ENCODE measurements around the gene EIF2A. TPM values are rescaled to one million over a fixed set of nuclear protein-coding genes. Genes with fewer than 3 reads are reported as not detected.

The EIF2A gene
- total RNA-seq, 2 experiments from 2014 or later = 130 to 136 TPM

DNA sequence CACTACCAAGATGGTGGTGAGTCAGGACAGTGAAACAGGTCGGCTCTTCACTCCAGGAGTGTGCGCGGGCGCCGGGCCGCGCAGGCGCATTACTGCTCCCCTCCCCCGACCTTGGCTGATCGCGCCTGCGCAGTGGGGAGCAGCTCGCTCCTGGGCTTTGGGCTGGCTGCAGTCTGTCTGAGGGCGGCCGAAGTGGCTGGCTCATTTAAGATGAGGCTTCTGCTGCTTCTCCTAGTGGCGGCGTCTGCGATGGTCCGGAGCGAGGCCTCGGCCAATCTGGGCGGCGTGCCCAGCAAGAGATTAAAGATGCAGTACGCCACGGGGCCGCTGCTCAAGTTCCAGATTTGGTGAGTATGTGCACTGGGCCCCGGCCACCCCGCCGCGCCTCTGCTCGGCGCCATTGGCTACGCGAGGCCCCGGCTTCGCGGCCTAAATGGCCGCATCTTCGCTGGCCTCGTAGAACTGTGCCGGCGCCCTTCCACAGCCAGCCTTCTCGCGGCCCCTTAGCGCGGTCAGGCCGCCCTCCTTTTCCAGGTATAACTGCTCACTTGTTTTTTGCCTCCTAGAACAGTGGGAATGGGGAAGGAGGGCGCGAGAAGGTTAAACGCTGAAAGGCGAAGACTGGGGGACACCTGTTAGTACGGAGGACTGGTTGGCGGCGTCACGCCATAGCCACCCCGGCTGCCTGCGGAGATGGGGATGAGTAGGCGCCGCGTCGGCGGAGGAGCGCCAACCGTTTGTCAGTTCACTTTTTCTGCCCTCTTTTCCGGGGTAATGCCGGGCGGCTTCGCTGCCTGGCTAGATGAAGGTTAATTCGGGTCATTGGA is 56.8 kb downstream of the EIF2A start, which contains the start of gene SELENOT:
SELENOT (plus strand) TSS at position 169 of the 827 bp plus-strand sequence; CDS start at position 211, 42 bp downstream.
- H3K4me3 Mint-ChIP-seq = peak within 1 kb of the TSS; percentile 91
- intact Hi-C loops (cut with micrococcal nuclease) = loop anchor here (2.0 to 5.0 kb wide), 4 partner anchors 57 to 195 kb away; partner anchors contain the start of genes EIF2A, ERICH6, SERP1 and SIAH2
- TF ChIP-seq, protein P1, sequence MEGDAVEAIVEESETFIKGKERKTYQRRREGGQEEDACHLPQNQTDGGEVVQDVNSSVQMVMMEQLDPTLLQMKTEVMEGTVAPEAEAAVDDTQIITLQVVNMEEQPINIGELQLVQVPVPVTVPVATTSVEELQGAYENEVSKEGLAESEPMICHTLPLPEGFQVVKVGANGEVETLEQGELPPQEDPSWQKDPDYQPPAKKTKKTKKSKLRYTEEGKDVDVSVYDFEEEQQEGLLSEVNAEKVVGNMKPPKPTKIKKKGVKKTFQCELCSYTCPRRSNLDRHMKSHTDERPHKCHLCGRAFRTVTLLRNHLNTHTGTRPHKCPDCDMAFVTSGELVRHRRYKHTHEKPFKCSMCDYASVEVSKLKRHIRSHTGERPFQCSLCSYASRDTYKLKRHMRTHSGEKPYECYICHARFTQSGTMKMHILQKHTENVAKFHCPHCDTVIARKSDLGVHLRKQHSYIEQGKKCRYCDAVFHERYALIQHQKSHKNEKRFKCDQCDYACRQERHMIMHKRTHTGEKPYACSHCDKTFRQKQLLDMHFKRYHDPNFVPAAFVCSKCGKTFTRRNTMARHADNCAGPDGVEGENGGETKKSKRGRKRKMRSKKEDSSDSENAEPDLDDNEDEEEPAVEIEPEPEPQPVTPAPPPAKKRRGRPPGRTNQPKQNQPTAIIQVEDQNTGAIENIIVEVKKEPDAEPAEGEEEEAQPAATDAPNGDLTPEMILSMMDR (IDR thresholded peaks at IDR 0.05) = peak; percentile 32
- peaks cover 58% of the 10 kb centered on the region for H3K4me1 Mint-ChIP-seq (ENCODE audit: low read depth)
- peaks cover 40% of the 10 kb centered on the region for H3K36me3 Mint-ChIP-seq (ENCODE audit: low read depth)
- no peaks in the 10 kb centered on the region for H3K27me3 Mint-ChIP-seq
- POLR2A ChIA-PET = interaction anchor here (0.6 to 1.9 kb wide), 22 partner anchors 10 to 195 kb away, joined by 3 to 19 read pairs (median 4); partner anchors contain the start of genes EIF2A, ERICH6, SERP1 and SIAH2
- H3K9me3 Mint-ChIP-seq = no peaks in the 10 kb centered on the region
- peak within 1 kb of the TSS; percentile 97 for H3K27ac Mint-ChIP-seq
- CTCF ChIA-PET = interaction anchor here (0.7 to 1.3 kb wide), 5 partner anchors 14 to 98 kb away, joined by 3 to 4 read pairs (median 3); no protein-coding TSS in a partner anchor
- peak; percentile 92 for DNase-seq
- ATAC-seq = peak; percentile 90

DNA sequence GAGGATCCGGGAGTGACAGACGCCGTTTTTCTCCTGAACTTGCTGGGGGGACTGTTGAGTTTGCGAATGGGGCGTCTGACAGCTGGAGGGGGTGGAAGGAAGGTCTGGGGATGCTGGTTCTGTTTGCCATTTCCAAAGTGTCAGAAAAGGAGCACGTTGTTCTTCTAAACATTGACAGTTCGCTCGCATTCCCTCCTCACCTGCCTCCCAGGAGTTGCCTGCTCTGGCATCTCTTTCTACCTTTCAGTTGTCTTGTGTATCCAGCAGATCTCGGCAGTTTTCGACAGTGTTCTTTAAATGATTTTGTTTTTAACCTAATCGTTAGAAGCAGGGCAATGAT is 57.4 kb downstream of the EIF2A start:
- ChIA-PET CTCF (no interaction called here), POLR2A (interaction anchor here (0.7 to 1.5 kb wide), 2 partner anchors 58 to 158 kb away, joined by 3 to 5 read pairs; partner anchors contain the start of genes EIF2A and SERP1)
- peaks cover 43% of the 10 kb centered on the region for H3K36me3 Mint-ChIP-seq (ENCODE audit: low read depth)

DNA sequence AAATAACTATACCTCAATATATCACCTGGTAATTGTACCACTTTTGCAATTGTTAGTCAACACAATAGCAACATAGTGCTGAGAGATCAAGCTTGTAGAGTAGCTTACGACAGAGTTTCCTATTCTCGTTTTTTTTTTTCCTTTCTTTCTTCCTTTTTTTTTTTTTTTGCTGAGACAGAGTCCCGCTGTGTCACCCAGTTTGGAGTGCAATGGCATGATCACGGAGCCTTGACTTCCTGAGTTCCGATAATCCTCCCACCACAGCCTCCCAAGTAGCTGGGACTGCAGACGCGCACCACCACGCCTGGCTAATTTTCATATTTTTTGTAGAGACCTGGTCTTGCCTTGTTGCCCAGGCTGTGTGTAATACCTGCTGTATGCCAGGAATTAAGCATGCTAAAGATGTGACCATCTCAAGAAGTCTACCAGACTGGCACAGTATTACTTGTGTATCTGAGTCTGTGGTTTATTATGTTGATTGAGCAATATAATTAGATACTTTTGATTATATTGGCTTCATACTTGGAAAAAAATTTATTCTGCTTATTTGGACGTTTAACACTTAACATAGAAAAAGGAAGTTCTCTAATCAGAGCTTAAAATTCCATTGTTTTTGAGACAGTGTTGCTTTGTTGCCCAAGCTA is 59.5 kb downstream of the EIF2A start:
- DNase-seq = no peak
- no peak for ATAC-seq
- H3K4me3 Mint-ChIP-seq = peak overlapping the region; percentile 91
- intact Hi-C loops (cut with micrococcal nuclease) = no loop called here
- POLR2A ChIA-PET = interaction anchor here (0.6 to 1.0 kb wide), 3 partner anchors 129 to 613 kb away, joined by 3 to 4 read pairs (median 4); no protein-coding TSS in a partner anchor
- TF ChIP-seq, protein P1 (IDR thresholded peaks at IDR 0.05) = no peak
- H3K4me1 Mint-ChIP-seq (ENCODE audit: low read depth) = peaks cover 66% of the 10 kb centered on the region
- CTCF ChIA-PET = no interaction called here
- peaks cover 39% of the 10 kb centered on the region for H3K36me3 Mint-ChIP-seq (ENCODE audit: low read depth)
- no peaks in the 10 kb centered on the region for H3K9me3 Mint-ChIP-seq
- H3K27ac Mint-ChIP-seq = peak overlapping the region; percentile 68
- no peaks in the 10 kb centered on the region for H3K27me3 Mint-ChIP-seq

More for the DNA sequence above, 57.4 kb downstream of the EIF2A start:
- DNase-seq (no peak), ATAC-seq (no peak)
- TF ChIP-seq, protein P1 (IDR thresholded peaks at IDR 0.05) = no peak
- intact Hi-C loops (cut with micrococcal nuclease) = loop anchor here (2.0 to 5.0 kb wide), 4 partner anchors 57 to 195 kb away; partner anchors contain the start of genes EIF2A, ERICH6, SERP1 and SIAH2
- peak overlapping the region; percentile 97 for H3K27ac Mint-ChIP-seq
- H3K9me3 Mint-ChIP-seq = no peaks in the 10 kb centered on the region
- H3K27me3 Mint-ChIP-seq = no peaks in the 10 kb centered on the region
- H3K4me3 Mint-ChIP-seq = peak overlapping the region; percentile 91
- peaks cover 63% of the 10 kb centered on the region for H3K4me1 Mint-ChIP-seq (ENCODE audit: low read depth)

DNA sequence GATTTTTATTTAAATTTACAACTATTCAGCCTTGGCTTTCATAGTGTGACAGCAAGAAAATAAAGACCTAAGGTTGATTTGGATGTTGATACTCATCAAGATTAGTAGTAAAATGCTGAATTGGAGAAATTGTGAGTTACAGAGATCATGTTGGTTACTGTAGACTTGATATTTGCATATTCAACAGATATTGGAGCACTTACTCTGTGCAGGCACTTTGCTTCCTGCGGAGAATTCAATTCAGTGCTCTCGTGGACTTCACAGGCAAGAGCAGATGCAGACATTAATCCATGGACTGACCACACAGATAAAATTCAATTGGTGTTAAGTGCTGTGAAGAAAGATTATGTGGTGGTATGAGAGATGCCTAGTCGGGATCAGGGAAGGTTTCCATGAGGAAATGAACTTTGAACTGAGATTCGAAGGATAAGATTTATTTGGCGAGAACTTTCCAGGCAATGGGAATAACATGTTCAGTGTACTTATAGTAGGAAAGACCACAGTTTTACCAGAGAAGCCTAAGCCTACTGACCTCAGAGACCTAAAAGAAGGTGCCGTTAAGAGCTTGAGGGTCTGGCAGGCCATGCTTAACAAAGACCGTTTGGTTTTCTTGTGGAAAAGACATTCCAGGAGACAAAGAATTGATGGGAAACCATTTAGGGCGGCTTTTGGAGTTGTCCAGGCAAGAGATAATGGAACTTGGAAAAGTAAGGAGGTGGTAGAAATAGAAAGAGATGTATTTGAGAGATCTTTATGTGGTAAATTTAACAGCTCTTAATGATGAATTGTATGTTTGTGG is 60.9 kb downstream of the EIF2A start:
- POLR2A ChIA-PET = no interaction called here
- H3K27ac Mint-ChIP-seq = peak overlapping the region; percentile 34
- TF ChIP-seq, protein P1 (IDR thresholded peaks at IDR 0.05) = no peak
- no peak for ATAC-seq
- H3K4me1 Mint-ChIP-seq (ENCODE audit: low read depth) = peaks cover 61% of the 10 kb centered on the region
- H3K36me3 Mint-ChIP-seq (ENCODE audit: low read depth) = peaks cover 44% of the 10 kb centered on the region
- CTCF ChIA-PET = no interaction called here
- no peak for DNase-seq
- intact Hi-C loops (cut with micrococcal nuclease) = no loop called here
- H3K4me3 Mint-ChIP-seq = no peak overlapping the region
- no peaks in the 10 kb centered on the region for H3K9me3 Mint-ChIP-seq
- no peaks in the 10 kb centered on the region for H3K27me3 Mint-ChIP-seq
